ENCODE data around the gene PLXNC1.

The PLXNC1 gene

DNA sequence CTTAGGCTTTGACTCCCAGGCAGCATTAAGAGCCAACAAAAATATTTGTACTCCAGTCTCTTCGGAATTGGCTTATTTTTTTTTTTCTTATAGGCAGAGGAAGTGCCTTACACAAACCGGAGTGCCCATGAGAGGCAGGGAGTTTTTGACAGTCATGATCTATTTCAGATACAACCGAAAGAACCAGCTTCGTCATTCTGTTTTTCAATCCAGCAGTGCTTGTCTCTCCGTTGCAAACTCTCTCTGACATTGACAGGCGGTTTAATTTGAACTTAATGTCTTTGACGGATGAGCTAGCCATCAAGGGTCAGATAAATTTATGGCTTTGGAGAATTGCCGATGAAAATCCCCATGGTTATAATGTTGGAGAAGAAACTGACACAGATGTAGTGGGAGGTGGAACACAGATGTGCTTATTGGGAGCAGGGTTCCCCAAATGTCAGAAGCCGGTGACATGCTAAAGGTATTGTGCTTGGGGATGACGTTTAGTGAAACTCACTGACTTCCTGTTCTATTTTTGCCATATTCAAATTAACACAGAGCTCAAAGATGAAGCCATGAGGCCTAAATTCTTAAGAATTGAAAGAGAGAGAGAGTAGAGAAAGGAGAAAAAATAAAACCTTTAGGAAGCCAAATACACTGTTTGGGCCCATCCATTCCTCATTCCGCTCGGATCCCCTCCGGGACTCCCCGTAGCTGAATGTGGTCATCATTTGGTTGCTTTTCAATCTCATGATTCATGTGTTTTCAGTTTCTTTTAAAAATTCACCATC lies 59.7 kb downstream of the PLXNC1 start:
- peak; percentile 54 for DNase-seq

DNA sequence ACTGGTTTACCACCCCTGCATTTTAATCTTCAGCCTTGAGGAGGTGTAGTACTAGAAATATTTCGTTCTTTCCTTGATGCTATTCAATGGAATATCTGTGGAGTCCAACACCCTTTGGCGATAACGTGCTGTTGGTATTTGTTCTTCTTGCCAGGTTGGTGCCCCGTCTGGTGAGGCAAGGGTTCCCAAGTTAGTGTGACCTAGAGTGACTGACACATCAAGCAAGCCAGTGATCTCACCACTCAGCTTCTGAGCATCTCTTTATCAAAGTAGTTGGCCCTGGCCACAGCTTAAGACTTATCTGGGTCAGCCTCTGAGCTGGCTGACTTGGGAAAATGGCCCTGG lies 60.2 kb downstream of the PLXNC1 start:
- peak; percentile 54 for DNase-seq

DNA sequence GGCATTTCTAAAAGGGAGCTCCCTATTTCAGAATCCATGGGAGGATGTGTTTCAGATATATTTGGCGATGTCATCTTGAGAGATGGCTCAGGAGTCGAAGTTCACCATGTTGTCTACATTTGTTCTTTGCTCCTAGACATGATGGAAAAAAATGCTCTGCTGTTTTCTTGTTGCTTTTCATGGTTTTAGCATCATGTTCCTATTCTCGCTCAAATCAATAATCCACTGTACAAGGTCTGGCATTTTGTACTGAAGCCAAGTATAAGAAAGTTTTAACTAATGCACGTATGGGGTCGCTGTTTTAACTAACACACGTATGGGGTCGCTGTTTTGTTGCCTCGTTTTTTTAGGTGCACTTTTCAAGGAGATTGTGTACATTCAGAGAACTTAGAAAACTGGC lies 60.9 kb downstream of the PLXNC1 start:
- no peak for DNase-seq

DNA sequence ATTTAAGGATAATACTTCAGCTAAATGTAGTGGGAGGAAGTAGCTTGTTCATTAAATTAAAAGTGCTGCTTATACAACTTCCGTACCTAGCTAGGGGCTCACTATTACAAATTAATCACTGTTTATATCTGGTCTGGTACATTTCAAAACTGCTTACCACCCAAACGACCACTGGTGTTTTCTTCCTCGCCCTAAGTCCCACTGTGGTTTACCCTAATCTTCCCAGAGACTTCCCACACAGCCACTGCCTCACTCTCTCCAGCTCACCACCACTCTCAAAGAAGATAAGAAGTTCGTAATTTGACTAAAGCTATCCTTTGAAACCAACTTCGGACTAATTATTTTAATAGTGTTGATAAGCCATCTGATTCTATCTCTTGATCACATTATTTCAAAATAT lies 62.6 kb downstream of the PLXNC1 start:
- DNase-seq: no peak

DNA sequence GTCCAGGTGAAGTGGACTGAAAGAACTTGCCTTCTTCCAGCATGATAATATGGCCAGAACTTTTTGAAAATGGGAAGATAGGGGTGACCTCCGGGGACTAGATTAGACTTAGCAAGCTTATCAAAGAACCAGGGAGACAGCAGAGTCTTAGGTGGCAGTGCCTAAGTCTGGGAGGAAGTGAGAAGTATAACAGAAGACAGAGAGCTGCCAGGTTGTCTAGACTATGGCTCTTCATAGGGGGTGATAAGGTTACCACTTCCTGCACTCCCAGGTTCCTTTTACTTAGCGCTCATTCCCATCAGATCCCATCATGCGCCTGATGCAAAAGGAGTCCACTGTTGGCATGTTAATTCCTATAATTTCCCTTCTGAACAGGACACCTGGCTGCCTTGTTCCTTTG lies 69.9 kb downstream of the PLXNC1 start:
- DNase-seq: no peak

DNA sequence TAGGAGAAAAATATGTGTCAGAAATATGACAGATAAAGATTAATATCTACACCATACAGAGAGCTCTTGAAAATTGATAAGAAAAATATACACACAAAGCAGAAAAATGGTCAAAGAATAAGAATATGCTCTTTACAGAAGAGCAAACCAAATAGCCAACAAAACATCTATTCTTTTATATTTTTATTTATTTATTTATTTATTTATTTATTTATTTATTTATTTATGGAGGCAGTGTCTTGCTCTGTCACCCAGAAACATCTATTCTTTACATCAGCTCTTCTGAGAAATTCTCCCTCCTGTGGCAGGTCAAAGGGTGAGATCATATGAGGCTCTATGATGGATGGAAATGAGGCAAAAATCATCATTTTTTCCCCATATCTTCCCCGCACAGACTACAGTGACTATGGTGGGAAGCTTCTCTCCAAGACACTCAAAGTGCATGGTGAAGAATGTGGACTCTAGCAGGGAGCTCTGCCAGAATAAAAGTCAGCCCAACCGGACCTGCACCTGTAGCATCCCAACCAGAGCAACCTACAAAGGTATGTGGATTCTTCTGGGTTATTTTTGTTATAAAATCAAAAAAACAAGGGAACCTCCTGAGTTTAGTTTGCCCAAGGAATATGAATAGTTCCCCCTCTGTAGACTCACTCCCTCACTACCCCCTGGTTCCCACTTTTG lies 71.4 kb downstream of the PLXNC1 start:
- DNase-seq: no peak

DNA sequence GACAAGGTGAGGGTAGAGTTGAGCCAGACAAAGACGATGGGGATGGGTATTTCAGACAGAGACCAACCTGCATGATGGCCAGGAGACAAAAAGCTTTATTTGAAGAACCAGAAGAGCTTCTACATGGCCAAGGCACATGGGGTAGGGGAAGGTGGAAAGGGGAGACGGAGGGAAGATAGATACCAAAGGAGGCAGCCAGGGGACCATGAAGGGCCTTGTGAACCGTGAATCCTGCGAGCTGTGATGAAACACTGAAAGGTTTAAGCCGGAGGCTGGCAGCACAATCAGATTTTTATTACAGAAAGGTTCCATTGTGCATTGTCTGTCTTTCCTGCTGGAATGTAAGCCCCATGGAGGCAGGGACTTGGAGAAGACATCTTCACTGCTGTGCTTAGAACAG lies 72.4 kb downstream of the PLXNC1 start:
- no peak for DNase-seq

DNA sequence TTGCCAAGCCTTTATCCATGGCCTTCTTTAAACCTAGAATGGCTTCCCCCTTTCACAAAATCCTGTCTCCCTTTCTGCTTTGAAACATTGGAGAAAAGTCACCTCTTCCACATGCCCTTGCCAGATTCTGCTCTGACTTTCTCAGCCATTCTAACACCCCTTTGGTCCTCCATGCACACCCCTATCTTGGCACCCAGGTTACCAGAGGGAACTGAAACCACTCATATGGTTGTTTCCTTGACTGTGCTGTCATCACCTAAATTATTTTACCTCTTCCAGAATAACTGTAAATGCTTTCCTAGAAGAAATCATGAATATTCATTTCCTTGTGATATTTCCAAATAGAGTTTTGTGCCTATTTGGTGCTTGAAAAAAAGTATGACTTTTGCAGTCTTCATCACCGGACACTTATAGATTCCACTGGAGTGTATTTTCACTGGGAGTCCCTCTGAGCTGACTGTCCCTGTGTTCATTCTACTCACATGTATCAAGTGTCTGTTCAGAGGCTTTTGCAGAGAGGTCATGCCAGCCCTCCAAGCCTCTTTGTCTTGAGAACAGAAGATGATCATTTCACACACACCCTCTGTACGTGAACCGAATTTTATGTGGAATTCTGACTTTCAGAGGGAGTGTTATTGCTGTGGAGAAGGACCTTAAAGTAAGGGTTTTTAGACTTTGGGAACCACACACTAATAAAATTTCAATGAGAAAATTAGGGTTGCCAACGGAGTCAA lies 74.1 kb downstream of the PLXNC1 start:
- no peak for DNase-seq

DNA sequence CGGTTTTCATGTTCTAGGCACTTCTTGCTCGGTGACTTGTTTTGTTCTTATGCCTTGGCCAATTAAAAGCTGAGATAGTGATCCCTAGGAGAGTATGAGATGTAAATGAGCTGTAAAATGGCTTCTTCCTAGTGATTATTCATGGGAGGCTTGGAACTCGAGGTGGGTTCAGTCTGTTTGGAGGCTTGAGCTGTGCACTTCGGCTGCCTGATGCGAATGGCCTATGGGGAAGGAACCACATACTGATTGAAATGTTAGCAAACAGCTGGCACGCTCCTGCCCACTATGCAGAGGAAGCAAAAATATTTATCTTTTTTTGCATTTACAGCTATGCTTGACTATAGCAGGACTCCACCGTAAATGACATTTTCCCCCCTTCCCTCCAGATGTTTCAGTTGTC lies 75.5 kb downstream of the PLXNC1 start:
- DNase-seq: no peak

DNA sequence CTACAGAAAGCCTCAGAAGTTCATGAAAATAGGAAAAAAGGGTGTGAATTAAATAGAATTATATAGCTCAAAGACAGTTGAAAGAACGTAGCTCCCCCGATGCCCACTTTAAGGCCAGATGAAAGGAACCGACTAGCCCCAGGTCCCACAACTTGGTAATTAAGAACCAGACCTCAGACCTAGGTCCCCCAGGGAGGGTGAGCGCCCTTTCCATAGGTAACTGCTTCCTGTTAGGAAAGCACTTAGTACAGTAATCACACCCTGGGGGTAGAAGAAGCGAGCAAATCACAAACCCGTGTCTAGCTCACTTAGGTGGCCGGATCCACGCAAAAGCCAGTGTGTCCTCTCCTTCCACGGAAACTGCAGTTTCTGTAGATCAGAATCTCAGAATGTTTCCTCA lies 77.1 kb downstream of the PLXNC1 start:
- no peak for DNase-seq

DNA sequence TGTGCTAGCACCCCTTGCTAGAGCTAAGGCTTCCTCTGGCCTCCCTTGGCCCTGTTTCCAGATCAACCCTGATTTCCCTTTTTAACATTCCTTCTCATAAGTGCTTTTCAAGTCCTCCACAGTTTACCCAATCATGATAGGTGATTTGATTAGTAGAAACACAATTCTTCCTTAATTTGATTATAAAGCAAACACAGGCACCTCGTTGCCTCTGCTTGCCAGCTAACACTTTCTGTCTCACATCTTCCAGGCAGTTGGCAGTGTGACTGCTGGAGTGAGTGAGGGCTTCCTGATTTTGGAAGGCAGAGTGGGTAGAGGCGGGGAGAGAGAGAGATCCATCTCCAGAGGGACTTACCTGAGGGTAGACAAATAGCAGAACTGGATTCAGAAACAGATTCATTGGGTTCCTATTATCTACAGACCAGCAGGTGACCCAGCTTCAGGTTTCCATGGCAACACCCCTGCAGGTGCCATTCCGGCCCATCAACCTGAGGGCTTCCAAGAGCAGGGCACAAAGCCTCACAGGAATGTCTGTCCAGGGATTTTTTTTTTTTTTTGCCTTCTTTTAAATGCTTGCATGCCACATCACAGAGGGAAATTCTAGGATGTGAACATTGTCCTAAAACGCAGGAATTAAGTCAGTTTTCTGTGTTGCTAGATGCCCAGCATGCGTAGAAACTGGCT lies 77.7 kb downstream of the PLXNC1 start:
- no peak for DNase-seq

DNA sequence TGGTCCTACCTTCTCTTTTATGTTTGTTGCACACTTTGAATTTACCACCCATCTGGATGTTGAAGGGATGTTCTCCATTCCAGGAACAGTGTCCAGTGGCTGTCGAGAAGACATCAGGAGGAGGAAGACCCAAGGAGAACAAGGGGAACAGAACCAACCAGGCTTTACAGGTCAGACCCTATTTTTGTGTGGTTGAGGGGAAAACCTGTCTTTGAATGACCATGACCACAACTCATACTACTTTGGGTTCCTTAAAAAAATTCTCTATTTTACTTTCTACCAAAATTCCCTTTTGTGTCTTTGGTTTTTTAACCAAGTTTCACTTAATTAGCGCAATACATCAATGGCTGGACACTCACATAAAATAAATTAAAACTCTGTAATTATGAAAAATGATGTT lies 78.7 kb downstream of the PLXNC1 start:
- no peak for DNase-seq

DNA sequence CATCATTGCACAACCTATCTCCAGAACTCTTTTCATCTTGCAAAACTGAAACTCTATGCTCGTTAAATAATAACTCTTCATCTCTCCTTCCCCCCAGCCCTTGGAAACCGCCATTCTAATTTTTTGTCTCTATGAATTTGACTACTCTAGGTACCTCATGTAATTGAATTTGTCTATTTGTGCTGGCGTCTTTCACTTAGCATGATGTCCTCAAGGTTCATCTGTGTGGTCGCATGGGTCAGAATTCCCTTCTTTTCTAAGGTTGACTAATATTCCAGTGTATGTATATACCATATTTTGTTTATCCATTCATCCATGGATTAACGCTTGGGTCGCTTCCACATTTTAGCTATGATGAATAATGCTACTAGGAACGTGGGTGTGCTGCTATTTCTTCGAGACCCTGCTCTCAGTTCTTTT lies 80.1 kb downstream of the PLXNC1 start:
- no peak for DNase-seq

DNA sequence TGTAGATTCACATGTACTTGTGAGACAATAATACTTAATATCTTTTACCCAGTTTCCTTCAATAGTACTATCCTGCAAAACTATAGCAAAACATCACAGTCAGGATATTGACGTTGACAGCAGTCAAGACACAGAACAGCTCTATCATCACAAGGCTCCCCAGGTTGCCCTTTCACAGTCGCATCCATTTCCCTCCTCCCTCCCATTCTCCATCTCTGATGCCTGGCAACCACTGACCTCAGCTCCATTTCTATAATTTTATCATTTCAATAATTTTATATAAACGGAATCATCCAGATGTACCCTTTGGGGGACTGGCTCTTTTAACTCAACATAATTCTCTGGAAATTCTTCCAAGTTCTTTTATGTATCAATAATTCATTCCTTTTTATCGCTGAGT lies 81.5 kb downstream of the PLXNC1 start:
- no peak for DNase-seq

DNA sequence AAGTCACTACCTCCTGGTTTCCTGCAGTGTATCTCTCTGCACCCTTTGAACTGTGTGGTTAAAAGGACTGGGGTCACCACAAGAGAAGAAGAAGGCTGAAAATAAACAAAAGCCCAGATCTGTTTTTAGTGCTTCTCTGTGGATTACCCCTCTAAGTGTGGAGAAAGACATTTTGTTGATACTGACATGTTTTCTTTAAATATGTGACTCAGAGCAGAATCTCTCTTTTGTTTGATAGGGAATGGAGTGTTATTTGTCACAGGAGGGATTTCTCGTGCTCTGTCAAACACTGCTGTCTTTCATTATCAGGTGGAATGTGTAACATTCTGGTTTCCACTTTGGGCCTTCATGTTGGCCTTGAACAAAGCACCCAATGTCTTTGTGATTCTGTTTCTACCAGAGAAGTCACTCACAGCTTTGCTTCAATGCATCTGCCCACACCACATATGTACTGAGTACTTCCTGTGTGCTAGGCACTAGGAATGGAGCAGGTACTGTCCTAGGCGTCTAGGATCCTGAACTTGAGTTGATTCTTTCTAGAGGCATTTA lies 82.1 kb downstream of the PLXNC1 start:
- no peak for DNase-seq

DNA sequence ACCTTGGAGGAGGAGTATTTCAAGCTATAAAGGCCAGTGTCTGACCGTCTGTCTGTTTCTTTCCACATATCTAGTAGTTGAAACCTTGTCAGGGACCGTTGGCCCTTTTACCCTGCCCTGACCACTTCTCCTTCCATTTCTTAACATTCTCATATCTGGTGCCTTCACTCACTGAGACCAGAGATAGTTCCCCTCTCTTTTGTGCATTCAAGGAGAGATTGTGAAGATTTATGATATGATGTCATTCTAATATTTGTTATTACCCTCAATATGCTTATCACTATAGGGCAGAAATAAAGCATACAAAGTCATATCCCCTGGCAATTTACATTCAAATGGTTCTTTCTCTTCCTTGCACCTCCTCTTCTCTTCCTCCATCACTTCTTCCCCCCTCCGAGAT lies 83.3 kb downstream of the PLXNC1 start:
- no peak for DNase-seq

DNA sequence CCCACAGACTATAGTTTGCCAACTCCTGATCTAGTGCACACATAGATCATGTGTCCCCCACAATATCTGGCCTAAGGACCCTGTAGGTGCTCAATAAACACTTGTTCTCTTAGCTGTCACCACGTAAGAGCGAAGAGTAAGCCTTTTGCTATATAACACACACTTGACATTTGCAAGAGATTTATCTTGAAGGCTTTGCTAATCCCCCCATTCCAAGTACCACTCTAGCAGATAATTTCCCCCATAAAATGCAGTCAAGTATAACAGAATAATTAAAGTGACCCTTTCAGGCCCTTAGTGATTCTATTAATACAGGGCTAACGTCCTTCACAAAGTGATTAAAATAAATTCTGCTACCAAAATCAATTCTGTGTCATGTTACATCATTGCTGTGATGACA lies 87.5 kb downstream of the PLXNC1 start:
- DNase-seq: no peak

DNA sequence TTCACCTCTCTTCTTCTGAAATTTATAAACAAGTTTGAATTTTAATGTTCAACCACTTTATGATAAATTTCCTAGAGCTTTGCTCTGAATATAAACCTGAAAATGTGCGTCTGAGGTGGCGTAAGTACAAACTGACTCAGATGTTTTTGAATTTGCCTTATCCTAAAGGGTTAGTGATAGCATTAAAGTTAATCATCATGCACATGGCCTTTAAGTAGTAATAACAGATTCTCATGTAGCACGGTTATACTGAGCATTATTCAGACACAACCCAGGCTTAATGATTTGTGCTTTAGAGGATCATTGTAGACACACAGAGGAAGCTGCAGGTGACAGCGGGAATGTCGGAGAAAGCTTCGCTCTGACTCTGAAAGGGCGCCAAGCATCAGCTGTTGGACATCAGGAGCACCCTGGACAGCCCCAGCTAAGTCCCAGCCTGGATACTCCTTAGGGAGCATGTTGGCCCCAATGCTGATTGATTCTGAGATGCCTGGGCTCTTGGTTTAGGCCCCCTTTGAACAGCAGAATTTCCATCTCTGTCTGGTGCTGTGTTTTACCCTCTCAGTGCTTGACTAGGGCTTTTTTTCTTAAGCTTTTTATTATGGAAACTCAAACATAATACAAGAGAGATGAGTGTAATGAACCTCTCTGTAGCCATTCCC lies 91.1 kb downstream of the PLXNC1 start:
- DNase-seq: no peak

DNA sequence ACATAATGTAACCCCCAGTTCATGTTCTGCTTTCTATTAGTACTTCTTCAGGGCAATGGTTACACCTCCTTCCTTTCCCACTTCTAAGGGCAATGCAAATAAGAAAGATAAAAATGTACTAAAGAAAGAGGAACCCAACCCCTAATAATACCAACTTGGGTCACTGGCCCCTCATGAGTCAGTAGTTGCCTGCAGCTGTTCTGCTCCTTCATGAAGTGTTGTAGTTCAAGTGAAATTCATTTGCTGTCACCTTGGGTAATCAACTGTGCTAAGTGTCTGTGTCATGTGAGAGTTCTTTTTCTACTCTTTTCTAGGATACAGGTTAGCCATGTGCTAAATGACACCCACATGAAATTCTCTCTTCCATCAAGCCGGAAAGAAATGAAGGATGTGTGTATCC lies 91.8 kb downstream of the PLXNC1 start:
- DNase-seq: no peak

DNA sequence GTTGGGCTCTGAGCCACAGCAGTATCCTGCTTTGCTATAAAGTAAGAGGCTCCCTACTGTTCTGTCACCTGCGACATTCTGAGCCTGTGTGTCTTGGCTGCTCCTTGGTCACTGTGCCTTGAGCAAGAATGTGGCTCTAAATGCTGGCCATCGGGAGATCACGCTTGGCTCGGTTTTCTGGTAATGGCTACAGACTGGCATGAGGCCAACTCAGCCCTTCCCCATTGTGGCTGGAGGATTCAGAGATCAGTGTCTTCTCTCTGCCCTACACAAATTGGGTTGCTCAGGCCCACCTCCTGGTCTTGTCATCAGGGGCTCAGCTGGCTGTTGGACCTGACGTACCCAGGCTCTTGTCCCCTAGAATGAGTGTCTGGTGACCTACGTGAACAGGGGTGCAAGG lies 94.5 kb downstream of the PLXNC1 start:
- DNase-seq: no peak

DNA sequence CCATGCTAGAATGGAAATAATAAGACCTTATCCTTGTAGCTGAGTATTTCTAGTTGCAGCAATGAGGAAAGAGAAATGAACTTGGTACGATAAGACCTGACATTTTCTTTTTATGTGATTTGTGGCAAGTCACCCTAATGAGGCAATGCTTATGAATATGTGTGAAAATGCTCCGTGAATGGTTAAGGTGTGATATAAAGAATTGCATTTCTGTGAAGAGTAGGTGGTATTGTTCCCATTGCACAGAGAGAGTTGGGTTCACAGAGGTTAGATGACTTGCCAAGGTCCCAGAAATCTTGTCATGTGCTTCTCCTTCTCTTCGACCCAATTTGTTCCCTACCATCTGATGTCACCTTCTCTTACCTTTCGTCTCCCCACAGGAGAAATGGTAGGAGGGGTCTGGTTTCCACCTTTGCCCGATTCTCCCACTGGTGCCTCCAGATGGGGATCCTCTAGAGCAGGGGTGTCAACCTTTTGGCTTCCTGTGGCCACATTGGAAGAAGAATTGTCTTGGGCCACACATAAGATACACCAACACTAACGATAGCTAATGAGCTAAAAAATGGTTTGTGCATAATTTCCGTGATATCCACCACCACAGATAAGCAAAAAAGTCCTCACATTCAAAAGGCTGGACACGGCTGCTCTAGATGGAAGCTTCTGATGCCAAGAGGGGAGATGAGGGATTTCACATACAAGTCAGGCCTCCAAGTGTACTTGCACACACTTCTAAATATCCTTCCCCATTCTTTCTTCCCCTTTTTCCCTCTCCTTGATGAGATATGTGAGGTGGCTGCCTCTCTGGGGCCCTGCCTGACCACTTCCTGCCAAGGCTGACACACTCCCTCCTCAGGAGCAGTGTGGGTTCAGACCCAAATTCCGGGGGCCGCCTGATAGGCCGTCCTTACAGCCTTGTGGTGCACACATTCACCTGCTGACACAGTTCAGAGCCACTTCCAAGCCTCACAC lies 96.1 kb downstream of the PLXNC1 start:
- peak; percentile 58 for DNase-seq

Data from stimulated activated CD4-positive, alpha-beta T cell treated with anti-CD3 and anti-CD28 coated beads, Interleukin-1b, Interleukin-23, amount 100 ng/mL, for 48 hours (primary cell).